ENCODE data around the gene CDH23. TPM values are rescaled to one million over a fixed set of nuclear protein-coding genes. Genes with fewer than 3 reads are reported as not detected.

CDH23 gene
- polyA plus RNA-seq, 1 donor from 2014 or later: 6.6 TPM

- Histone ChIP-seq H3K27ac (ENCODE audit: low read length) (no peak overlapping the region), H4K20me1 (ENCODE audit: insufficient read depth) (no peaks in the 10 kb centered on the region), H3K9me3 (ENCODE audit: low read length) (no peaks in the 10 kb centered on the region), H3K9ac (ENCODE audit: low read length) (no peak overlapping the region), H3F3A (ENCODE audit: insufficient read depth, low read length, poor library complexity, severe bottlenecking) (no peaks in the 10 kb centered on the region), H3K79me2 (replicated peaks; ENCODE audit: insufficient read depth, low read length) (no peaks in the 10 kb centered on the region), H3K4me2 (ENCODE audit: low read length) (no peak overlapping the region), H3K4me3 (ENCODE audit: low read length) (no peak overlapping the region), H2AFZ (ENCODE audit: low read depth, low read length) (no peak overlapping the region), H3K36me3 (ENCODE audit: insufficient read depth, low read length) (no peaks in the 10 kb centered on the region), H3K27me3 (ENCODE audit: insufficient read depth, low read depth, low read length) (no peaks in the 10 kb centered on the region), H3K9me2 (ENCODE audit: insufficient read depth, low read length) (no peaks in the 10 kb centered on the region)
- TF ChIP-seq SMC3 (conservative IDR thresholded peaks at IDR 0.05; ENCODE audit: poor library complexity): no peak
- TF ChIP-seq RAD21 (conservative IDR thresholded peaks at IDR 0.05): no peak
- no peak for TF ChIP-seq TAF1 (IDR thresholded peaks at IDR 0.05; ENCODE audit: low read depth)
- no peak for TF ChIP-seq EP300 (conservative IDR thresholded peaks at IDR 0.05; ENCODE audit: poor library complexity, severe bottlenecking)
- TF ChIP-seq, protein P1, sequence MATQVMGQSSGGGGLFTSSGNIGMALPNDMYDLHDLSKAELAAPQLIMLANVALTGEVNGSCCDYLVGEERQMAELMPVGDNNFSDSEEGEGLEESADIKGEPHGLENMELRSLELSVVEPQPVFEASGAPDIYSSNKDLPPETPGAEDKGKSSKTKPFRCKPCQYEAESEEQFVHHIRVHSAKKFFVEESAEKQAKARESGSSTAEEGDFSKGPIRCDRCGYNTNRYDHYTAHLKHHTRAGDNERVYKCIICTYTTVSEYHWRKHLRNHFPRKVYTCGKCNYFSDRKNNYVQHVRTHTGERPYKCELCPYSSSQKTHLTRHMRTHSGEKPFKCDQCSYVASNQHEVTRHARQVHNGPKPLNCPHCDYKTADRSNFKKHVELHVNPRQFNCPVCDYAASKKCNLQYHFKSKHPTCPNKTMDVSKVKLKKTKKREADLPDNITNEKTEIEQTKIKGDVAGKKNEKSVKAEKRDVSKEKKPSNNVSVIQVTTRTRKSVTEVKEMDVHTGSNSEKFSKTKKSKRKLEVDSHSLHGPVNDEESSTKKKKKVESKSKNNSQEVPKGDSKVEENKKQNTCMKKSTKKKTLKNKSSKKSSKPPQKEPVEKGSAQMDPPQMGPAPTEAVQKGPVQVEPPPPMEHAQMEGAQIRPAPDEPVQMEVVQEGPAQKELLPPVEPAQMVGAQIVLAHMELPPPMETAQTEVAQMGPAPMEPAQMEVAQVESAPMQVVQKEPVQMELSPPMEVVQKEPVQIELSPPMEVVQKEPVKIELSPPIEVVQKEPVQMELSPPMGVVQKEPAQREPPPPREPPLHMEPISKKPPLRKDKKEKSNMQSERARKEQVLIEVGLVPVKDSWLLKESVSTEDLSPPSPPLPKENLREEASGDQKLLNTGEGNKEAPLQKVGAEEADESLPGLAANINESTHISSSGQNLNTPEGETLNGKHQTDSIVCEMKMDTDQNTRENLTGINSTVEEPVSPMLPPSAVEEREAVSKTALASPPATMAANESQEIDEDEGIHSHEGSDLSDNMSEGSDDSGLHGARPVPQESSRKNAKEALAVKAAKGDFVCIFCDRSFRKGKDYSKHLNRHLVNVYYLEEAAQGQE (IDR thresholded peaks at IDR 0.05; ENCODE audit: borderline replicate concordance): no peak
- TF ChIP-seq MXI1 (conservative IDR thresholded peaks at IDR 0.05; ENCODE audit: poor library complexity, severe bottlenecking): no peak
- TF ChIP-seq, protein P2, sequence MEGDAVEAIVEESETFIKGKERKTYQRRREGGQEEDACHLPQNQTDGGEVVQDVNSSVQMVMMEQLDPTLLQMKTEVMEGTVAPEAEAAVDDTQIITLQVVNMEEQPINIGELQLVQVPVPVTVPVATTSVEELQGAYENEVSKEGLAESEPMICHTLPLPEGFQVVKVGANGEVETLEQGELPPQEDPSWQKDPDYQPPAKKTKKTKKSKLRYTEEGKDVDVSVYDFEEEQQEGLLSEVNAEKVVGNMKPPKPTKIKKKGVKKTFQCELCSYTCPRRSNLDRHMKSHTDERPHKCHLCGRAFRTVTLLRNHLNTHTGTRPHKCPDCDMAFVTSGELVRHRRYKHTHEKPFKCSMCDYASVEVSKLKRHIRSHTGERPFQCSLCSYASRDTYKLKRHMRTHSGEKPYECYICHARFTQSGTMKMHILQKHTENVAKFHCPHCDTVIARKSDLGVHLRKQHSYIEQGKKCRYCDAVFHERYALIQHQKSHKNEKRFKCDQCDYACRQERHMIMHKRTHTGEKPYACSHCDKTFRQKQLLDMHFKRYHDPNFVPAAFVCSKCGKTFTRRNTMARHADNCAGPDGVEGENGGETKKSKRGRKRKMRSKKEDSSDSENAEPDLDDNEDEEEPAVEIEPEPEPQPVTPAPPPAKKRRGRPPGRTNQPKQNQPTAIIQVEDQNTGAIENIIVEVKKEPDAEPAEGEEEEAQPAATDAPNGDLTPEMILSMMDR (IDR thresholded peaks at IDR 0.05; ENCODE audit: poor library complexity, severe bottlenecking): no peak
- no peak for TF ChIP-seq POLR2AphosphoS5 (IDR thresholded peaks at IDR 0.05)
- no peak for TF ChIP-seq EZH2 (IDR thresholded peaks at IDR 0.05; ENCODE audit: borderline replicate concordance, insufficient read depth, low read length, poor library complexity, severe bottlenecking)
Observed at GRCh38 chr10:71743089-71743838, 346.5 kb downstream of the CDH23 start.

GRCh38 chr10:71743866-71744265 lies 347.1 kb downstream of the CDH23 start:
- Histone ChIP-seq H2AFZ (ENCODE audit: low read depth, low read length) (no peak overlapping the region), H3K36me3 (ENCODE audit: insufficient read depth, low read length) (no peaks in the 10 kb centered on the region), H3K27ac (ENCODE audit: low read length) (no peak overlapping the region), H3K9me3 (ENCODE audit: low read length) (no peaks in the 10 kb centered on the region), H3K27me3 (ENCODE audit: insufficient read depth, low read depth, low read length) (no peaks in the 10 kb centered on the region), H3K79me2 (replicated peaks; ENCODE audit: insufficient read depth, low read length) (no peaks in the 10 kb centered on the region), H4K20me1 (ENCODE audit: insufficient read depth) (no peaks in the 10 kb centered on the region), H3K4me3 (ENCODE audit: low read length) (no peak overlapping the region), H3K9ac (ENCODE audit: low read length) (no peak overlapping the region), H3K9me2 (ENCODE audit: insufficient read depth, low read length) (no peaks in the 10 kb centered on the region), H3K4me2 (ENCODE audit: low read length) (no peak overlapping the region), H3F3A (ENCODE audit: insufficient read depth, low read length, poor library complexity, severe bottlenecking) (no peaks in the 10 kb centered on the region)
- no peak for TF ChIP-seq POLR2AphosphoS5 (IDR thresholded peaks at IDR 0.05)
- TF ChIP-seq, protein P2 (IDR thresholded peaks at IDR 0.05; ENCODE audit: poor library complexity, severe bottlenecking): no peak
- TF ChIP-seq MXI1 (conservative IDR thresholded peaks at IDR 0.05; ENCODE audit: poor library complexity, severe bottlenecking): no peak
- TF ChIP-seq SMC3 (conservative IDR thresholded peaks at IDR 0.05; ENCODE audit: poor library complexity): no peak
- no peak for TF ChIP-seq EP300 (conservative IDR thresholded peaks at IDR 0.05; ENCODE audit: poor library complexity, severe bottlenecking)
- TF ChIP-seq RAD21 (conservative IDR thresholded peaks at IDR 0.05): no peak
- no peak for TF ChIP-seq TAF1 (IDR thresholded peaks at IDR 0.05; ENCODE audit: low read depth)
- TF ChIP-seq EZH2 (IDR thresholded peaks at IDR 0.05; ENCODE audit: borderline replicate concordance, insufficient read depth, low read length, poor library complexity, severe bottlenecking): no peak
- TF ChIP-seq, protein P1 (IDR thresholded peaks at IDR 0.05; ENCODE audit: borderline replicate concordance): no peak

All from neural cell (in vitro differentiated cells).